NB4 (cell line): Measurements from ENCODE around the gene NECAB2.

ENCODE experiments used
- DNase-seq: peaks from one replicate; pipeline ENCODE4 v3.0.0; 2010; ENCODE audit warnings: low read depth
- H3K4me3 ChIP-seq: one replicate; pipeline ENCODE4 v1.5.1; 2011; ENCODE audit warnings: mild to moderate bottlenecking, low read depth, low read length, moderate library complexity
- CTCF ChIP-seq: IDR thresholded peaks from one replicate; pipeline ENCODE4 v1.5.1; 2012; ENCODE audit warnings: low read depth, low read length
- MAX ChIP-seq: IDR thresholded peaks from 2 replicates; pipeline ENCODE4 v1.6.1; 2011; ENCODE audit warnings: low read depth, low read length
- MYC ChIP-seq: IDR thresholded peaks from 2 replicates; pipeline ENCODE4 v1.6.1; 2011; ENCODE audit warnings: low read depth, low read length
- POLR2A ChIP-seq: IDR thresholded peaks from 2 replicates; pipeline ENCODE4 v1.6.1; 2011; ENCODE audit warnings: mild to moderate bottlenecking; ENCODE audit not compliant: insufficient read length; ENCODE audit errors: extremely low read depth

NECAB2 gene

GRCh38 chr16:83963277-83964119 lies 4.5 kb upstream of the NECAB2 start:
- no peak for TF ChIP-seq CTCF
- TF ChIP-seq MAX = no peak
- TF ChIP-seq MYC = no peak
- TF ChIP-seq POLR2A = no peak
- no peak overlapping the region for H3K4me3 ChIP-seq
- DNase-seq = no peak

GRCh38 chr16:83964684-83965443 lies 3.2 kb upstream of the NECAB2 start:
- no peak overlapping the region for H3K4me3 ChIP-seq
- DNase-seq = no peak
- TF ChIP-seq CTCF = no peak

- no peak for TF ChIP-seq MYC
- no peak for TF ChIP-seq MAX
- no peak for TF ChIP-seq POLR2A
- no peak for DNase-seq
- H3K4me3 ChIP-seq = no peak overlapping the region
Observed at GRCh38 chr16:83965444-83966152, 2.4 kb upstream of the NECAB2 start.

- H3K4me3 ChIP-seq = no peak overlapping the region
- DNase-seq = no peak
- TF ChIP-seq CTCF (no peak), MAX (no peak), MYC (no peak), POLR2A (no peak)
Observed at GRCh38 chr16:83966153-83966696, 1.8 kb upstream of the NECAB2 start.

GRCh38 chr16:83967091-83967490 lies 953 bp upstream of the NECAB2 start:
- H3K4me3 ChIP-seq = no peak overlapping the region
- no peak for DNase-seq
- TF ChIP-seq CTCF = no peak
- TF ChIP-seq MYC = no peak
- TF ChIP-seq POLR2A = no peak
- TF ChIP-seq MAX = no peak
